HepG2 (cell line): ENCODE data around the gene MAGI1. TPM values are rescaled to one million over a fixed set of nuclear protein-coding genes. Genes with fewer than 3 reads are reported as not detected.

Experiments
- ATAC-seq: fragments of 200-7000 bp; cut with Tn5 transposase; 3 replicates; pipeline ENCODE4 v1.9.1; 2020; ENCODE audit warnings: mild to moderate bottlenecking, moderate library complexity
- BruUV-seq: library from RNA; stranded (reverse); fragments of 400-500 nt; replicated peaks from 2 replicates; lab custom pipeline; 2021; lab: Mats Ljungman, UMichigan
- CTCF ChIA-PET: fragments of 300-600 bp; formaldehyde crosslinking; extraction: SDS; loops from one replicate; lab custom pipeline; 2021; ENCODE audit warnings: low total read pairs, inconsistent platforms, low intra/inter-chr PET ratio; lab: Yijun Ruan, JAX
- POLR2A ChIA-PET: fragments of 350-600 bp; sonication (Branson Sonifier 250); formaldehyde crosslinking; loops from one replicate; lab custom pipeline; 2020; ENCODE audit warnings: antibody characterized with exemption, inconsistent platforms; lab: Yijun Ruan, JAX
- DNase-seq: peaks from one replicate; pipeline ENCODE4 v3.0.0-alpha.2; 2015; ENCODE audit warnings: low spot score
- FAIRE-seq: peaks from 3 replicates; lab custom pipeline; 2011; peaks lifted over from hg19 to GRCh38; lab: Jason Lieb, UNC
- H2AFZ ChIP-seq: one replicate; pipeline ENCODE4 v1.6.1; 2011; ENCODE audit warnings: low read length, inconsistent platforms
- H3K27ac ChIP-seq: fragments of 300-600 bp; 3 replicates; pipeline ENCODE4 v1.8.0; 2011; ENCODE audit warnings: mixed run types, mild to moderate bottlenecking, mixed read lengths, low read length, inconsistent platforms; ENCODE audit not compliant: insufficient read depth; ENCODE audit errors: extremely low read length
- H3K27me3 ChIP-seq, 2 experiments: fragments of 200-600 bp in 1 of 2; 2 replicates in 1 of 2; 3 replicates in 1 of 2; pipeline versions ENCODE4 v1.6.0 to v1.8.0; 2011; ENCODE audit warnings: low read length in 2 of 2, mild to moderate bottlenecking in 2 of 2, moderate library complexity in 2 of 2, inconsistent platforms in 1 of 2; ENCODE audit not compliant: insufficient read depth in 2 of 2, control insufficient read depth in 1 of 2
- H3K36me3 ChIP-seq, 2 experiments: fragments of 200-600 bp in 1 of 2; replicated peaks in 1 of 2; 2 replicates in 1 of 2; 3 replicates in 1 of 2; pipeline versions ENCODE4 v1.5.1 to v1.8.0; 2011; ENCODE audit warnings: low read length in 2 of 2, inconsistent platforms in 1 of 2; ENCODE audit not compliant: insufficient read depth in 2 of 2, control insufficient read depth in 1 of 2
- H3K4me1 ChIP-seq: 2 replicates; pipeline ENCODE4 v1.5.1; 2012; ENCODE audit warnings: low read length, inconsistent platforms; ENCODE audit not compliant: insufficient read depth
- H3K4me2 ChIP-seq: 2 replicates; pipeline ENCODE4 v1.6.0; 2011; ENCODE audit warnings: low read depth, low read length, inconsistent platforms
- H3K4me3 ChIP-seq, 3 experiments: fragments of 200-600 bp in 1 of 3; sonication (generic), shearing (Covaris generic) in 1 of 3; replicated peaks in 1 of 3; 2 replicates each; pipeline ENCODE4 v1.5.1; 2011 to 2016; ENCODE audit warnings: low read length in 3 of 3, inconsistent platforms in 2 of 3, low read depth in 2 of 3, mild to moderate bottlenecking in 2 of 3, control low read depth in 1 of 3, mixed read lengths in 1 of 3; ENCODE audit not compliant: insufficient read depth in 1 of 3
- H3K79me2 ChIP-seq: one replicate; pipeline ENCODE4 v1.6.1; 2011; ENCODE audit warnings: low read length, inconsistent platforms; ENCODE audit not compliant: insufficient read depth
- H3K9ac ChIP-seq: 2 replicates; pipeline ENCODE4 v1.6.0; 2011; ENCODE audit warnings: mild to moderate bottlenecking, low read depth, low read length, inconsistent platforms; ENCODE audit not compliant: insufficient read depth
- H3K9me3 ChIP-seq: 2 replicates; pipeline ENCODE4 v1.5.1; 2012; ENCODE audit warnings: mild to moderate bottlenecking, low read length
- H4K20me1 ChIP-seq: 2 replicates; pipeline ENCODE4 v1.6.0; 2011; ENCODE audit warnings: inconsistent platforms, mild to moderate bottlenecking, low read length, moderate library complexity; ENCODE audit not compliant: insufficient read depth
- EZH2 ChIP-seq: conservative IDR thresholded peaks from 2 replicates; pipeline ENCODE4 v1.6.1; 2012; ENCODE audit warnings: mild to moderate bottlenecking, low read depth, low read length, moderate library complexity
- MAFF ChIP-seq: IDR thresholded peaks from 2 replicates; pipeline ENCODE4 v1.6.1; 2011; ENCODE audit warnings: low read depth, low read length, improper control_type of control experiment
- MAFK ChIP-seq, 2 experiments: IDR thresholded peaks in 1 of 2; conservative IDR thresholded peaks in 1 of 2; 2 replicates each; pipeline ENCODE4 v1.6.1; 2011; ENCODE audit warnings: improper control_type of control experiment in 2 of 2, low read length in 2 of 2
- TMF1 ChIP-seq: sonication (generic); formaldehyde crosslinking; IDR thresholded peaks from 2 replicates; pipeline ENCODE4 v1.8.1; 2022; ENCODE audit warnings: low read depth, missing genetic modification reagents
- ZNF121 ChIP-seq: sonication (generic); formaldehyde crosslinking; IDR thresholded peaks from 2 replicates; pipeline ENCODE4 v1.5.0; 2020; ENCODE audit warnings: mild to moderate bottlenecking, missing genetic modification reagents
- WGBS: methylation state at CpG from one replicate; pipeline ENCODE4 v1.1.6; 2017; ENCODE audit warnings: low lambda C conversion rate; 5-methylcytosine and 5-hydroxymethylcytosine counted together
- in situ Hi-C: cut with HindIII; loops from 2 replicates; pipeline ENCODE4 v1.10.0; 2017; ENCODE audit warnings: low pct_unique_long_range_greater_than_20kb; ENCODE audit not compliant: extremely low pct_ligation_motif_present
- intact Hi-C: fragments of 100-400 bp; cut with micrococcal nuclease; formaldehyde crosslinking; loops from one replicate; pipeline ENCODE4 v1.10.0; 2022; ENCODE audit not compliant: unreplicated experiment
- polyA plus RNA-seq, 8 experiments: library from polyadenylated mRNA; depleted of rRNA in 3 of 8; stranded (reverse) in 7 of 8; unstranded in 1 of 8; fragments of >200 nt; fragmentation: Illumina TruSeq in 4 of 8; extraction: Trizol in 4 of 8; gene quantifications; 2 replicates each; pipeline versions ENCODE4 v1.2.1 to v1.2.3, GENCODE V29; 2011 to 2016; ENCODE audit warnings: low read depth in 4 of 8, missing spikeins in 1 of 8, mixed read lengths in 1 of 8; ENCODE audit not compliant: insufficient read depth in 1 of 8
- total RNA-seq, 5 experiments: library from RNA; depleted of rRNA; stranded (reverse); fragments of >200 nt; fragmentation: Illumina TruSeq; extraction: Trizol; gene quantifications; 2 replicates each; pipeline ENCODE4 v1.2.3, GENCODE V29; 2016; ENCODE audit warnings: low read depth in 1 of 5

Gene MAGI1
- total and polyA plus RNA-seq, 2 of the 13 experiments (the other 11 are each of a cell fraction or from before 2014, with no cell fraction given): 22.2 to 26.0 TPM

DNA sequence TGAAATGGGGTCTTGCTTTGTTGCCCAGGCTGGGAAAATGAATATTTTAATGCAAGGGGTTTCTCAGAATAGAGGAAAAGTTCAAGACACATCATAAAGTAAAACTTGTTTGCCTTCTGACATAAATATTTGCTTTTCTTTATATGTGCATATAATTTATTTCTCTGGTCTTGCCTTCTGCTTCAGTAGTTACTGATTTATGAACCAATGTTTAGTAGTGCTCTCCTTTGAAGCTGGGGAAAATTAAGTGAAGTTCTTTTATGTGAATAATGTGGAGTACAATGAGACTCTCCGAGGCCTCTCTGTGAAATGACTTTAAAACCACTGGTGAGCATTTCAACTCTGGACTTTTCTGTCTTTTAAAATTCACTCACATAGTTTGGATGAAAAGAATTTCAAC lies 55.6 kb downstream of the MAGI1 start:
- no peak overlapping the region for H3K4me2 ChIP-seq
- TF ChIP-seq EZH2 (no peak), ZNF121 (CRISPR knock-in tag) (0 out of 2 replicates have a peak, but pooled peaks have one; percentile 40)
- H3K4me3 ChIP-seq: no peak overlapping the region
- H3K9ac ChIP-seq: no peak overlapping the region
- intact Hi-C loops: no loop called here
- no peaks in the 10 kb centered on the region for H3K9me3 ChIP-seq
- H3K79me2 ChIP-seq: peaks cover 32% of the 10 kb centered on the region
- ChIA-PET POLR2A (no interaction called here), CTCF (no interaction called here)
- WGBS: 97% methylated on average over 1 of the region's 1 CpG
- in situ Hi-C loops: no loop called here
- no peak for FAIRE-seq
- BruUV-seq: no TSS peak
- ATAC-seq: no peak
- H3K27me3 ChIP-seq: no peaks in the 10 kb centered on the region
- peaks cover 9% of the 10 kb centered on the region; the same call in 1 of the 2 replicates for H4K20me1 ChIP-seq
- H3K4me1 ChIP-seq: no peaks in the 10 kb centered on the region
- no peak overlapping the region for H2AFZ ChIP-seq
- DNase-seq: no peak
- no peak overlapping the region for H3K27ac ChIP-seq
- peaks cover 3 to 10% of the 10 kb centered on the region in 2 experiments; a peak in 1 of 5 replicates for H3K36me3 ChIP-seq

DNA sequence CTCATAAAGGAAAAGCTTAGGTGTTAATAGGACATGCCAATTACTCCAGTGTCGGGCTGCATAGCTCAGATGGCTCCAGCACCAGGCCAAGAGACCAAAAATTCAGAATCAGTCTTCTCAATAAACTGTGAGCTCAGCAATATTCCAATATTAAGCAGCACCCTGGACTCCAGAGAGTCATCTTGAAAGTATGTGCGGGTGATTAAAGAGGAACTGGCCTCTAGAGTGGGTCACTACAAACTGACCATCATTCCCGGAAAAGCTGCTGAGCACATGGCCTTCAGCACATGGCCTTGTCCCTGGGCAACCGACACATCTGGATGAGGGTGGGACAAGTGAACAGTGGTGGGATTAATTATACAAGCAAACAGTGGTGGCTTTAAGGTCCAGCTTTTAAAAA lies 59.0 kb downstream of the MAGI1 start:
- no TSS peak for BruUV-seq
- intact Hi-C loops: no loop called here
- in situ Hi-C loops: no loop called here
- 100% methylated on average over 4 of the region's 4 CpGs for whole genome bisulfite sequencing
- H3K4me3 ChIP-seq: no peak overlapping the region
- TF ChIP-seq TMF1 (CRISPR knock-in tag) (no peak), MAFK (conservative IDR thresholded peaks at IDR 0.05 in 1 of 2, IDR thresholded peaks at IDR 0.05 in 1 of 2; ENCODE audit: low read length in 2 of 2) (peak; percentile 64 to 66), MAFF (peak; percentile 51)
- TF ChIP-seq, all 625 proteins: peak for 2
- no peak for FAIRE-seq
- POLR2A ChIA-PET: no interaction called here
- no peak for ATAC-seq
- no peaks in the 10 kb centered on the region for H3K4me1 ChIP-seq
- H4K20me1 ChIP-seq: peaks cover 9% of the 10 kb centered on the region; the same call in 1 of the 2 replicates
- no peak overlapping the region for H3K27ac ChIP-seq
- H3K9ac ChIP-seq: no peak overlapping the region
- no peak for DNase-seq
- H3K9me3 ChIP-seq: no peaks in the 10 kb centered on the region
- H2AFZ ChIP-seq: no peak overlapping the region
- no peaks in the 10 kb centered on the region for H3K27me3 ChIP-seq
- CTCF ChIA-PET: no interaction called here
- no peak overlapping the region for H3K4me2 ChIP-seq
- peaks cover 41% of the 10 kb centered on the region for H3K79me2 ChIP-seq
- H3K36me3 ChIP-seq: peaks cover 1 to 10% of the 10 kb centered on the region in 2 experiments; a peak in 3 of 5 replicates
